PC-3 (cell line): Measurements from ENCODE around the gene CIROP.

ENCODE experiments used
- CTCF ChIP-seq: fragments of 300-600 bp; sonication (generic); conservative IDR thresholded peaks from 2 replicates; pipeline ENCODE4 v1.5.1; 2017; ENCODE audit warnings: antibody characterized with exemption, low read depth, mild to moderate bottlenecking, low read length
- EZH2 ChIP-seq: fragments of 300-600 bp; sonication (generic); IDR thresholded peaks from one replicate; pipeline ENCODE4 v1.6.1; 2017; ENCODE audit warnings: antibody characterized with exemption, mild to moderate bottlenecking, low read length; ENCODE audit not compliant: unreplicated experiment
- EZH2phosphoT487 ChIP-seq: fragments of 300-600 bp; sonication (generic); IDR thresholded peaks from 2 replicates; pipeline ENCODE4 v1.6.1; 2018; ENCODE audit warnings: mild to moderate bottlenecking, antibody characterized with exemption, low read length, borderline replicate concordance

DNA sequence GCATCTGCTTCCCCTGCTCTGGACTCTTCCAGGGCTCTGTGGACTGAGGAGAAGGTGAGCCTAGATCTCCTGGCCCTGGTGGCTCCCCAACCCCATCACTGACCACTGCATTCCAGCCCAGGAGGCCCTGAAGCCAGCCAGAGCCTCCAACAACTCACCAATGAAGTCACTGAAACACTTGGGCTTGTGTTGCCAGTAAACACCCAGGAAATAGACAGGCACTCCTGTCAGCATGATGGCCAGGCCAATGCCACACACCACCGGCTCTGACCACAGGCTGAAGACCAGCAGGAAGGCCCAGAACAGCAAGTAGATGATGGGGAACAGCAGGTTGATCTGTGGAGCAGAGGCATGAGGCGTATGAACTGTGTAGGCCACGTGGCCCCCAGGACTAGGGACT, 23.1 kb upstream of the CIROP start:
- TF ChIP-seq CTCF (no peak), EZH2 (no peak), EZH2phosphoT487 (no peak)
